ENCODE results near the gene TRMT10B. TPM values are rescaled to one million over a fixed set of nuclear protein-coding genes. Genes with fewer than 3 reads are reported as not detected.
"Not testable (repeated sequence)": the region's sequence is repeated elsewhere in the genome, so short reads cannot be mapped to it uniquely, and the experiment has no call there.

The TRMT10B gene
- total RNA-seq, 1 donor from 2014 or later: 12.1 TPM

DNA sequence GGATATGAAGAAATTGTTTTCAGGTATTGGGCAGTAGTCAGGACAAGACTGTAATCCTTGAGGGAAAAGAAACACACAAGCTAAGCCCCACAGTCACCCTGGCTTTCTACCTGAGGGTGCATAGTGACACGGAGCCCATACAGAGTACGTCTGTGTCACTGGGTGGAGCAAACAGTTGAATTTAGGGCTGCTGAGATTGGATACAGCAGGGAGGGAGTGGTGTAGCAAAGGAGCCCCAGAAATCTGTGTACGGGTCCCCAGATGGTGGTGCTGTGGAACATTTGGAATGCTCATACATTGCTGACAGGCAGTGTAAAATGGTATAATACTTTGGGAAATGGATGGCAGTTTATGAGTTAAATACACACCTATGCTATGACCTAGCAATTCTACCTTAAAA, 5.1 kb downstream of the TRMT10B start:
- no peak for DNase-seq (ENCODE audit: low spot score)
- no peak overlapping the region for H3K27ac Mint-ChIP-seq
- peaks cover 13% of the 10 kb centered on the region for H3K4me1 Mint-ChIP-seq (ENCODE audit: low read depth)
- H3K9me3 Mint-ChIP-seq: no peaks in the 10 kb centered on the region
- H3K4me3 Mint-ChIP-seq (ENCODE audit: low read depth): no peak overlapping the region
- peaks cover 34% of the 10 kb centered on the region for H3K36me3 Mint-ChIP-seq (ENCODE audit: low read depth)
- H3K27me3 Mint-ChIP-seq (ENCODE audit: low read depth): no peaks in the 10 kb centered on the region
- intact Hi-C loops (cut with micrococcal nuclease): no loop called here

DNA sequence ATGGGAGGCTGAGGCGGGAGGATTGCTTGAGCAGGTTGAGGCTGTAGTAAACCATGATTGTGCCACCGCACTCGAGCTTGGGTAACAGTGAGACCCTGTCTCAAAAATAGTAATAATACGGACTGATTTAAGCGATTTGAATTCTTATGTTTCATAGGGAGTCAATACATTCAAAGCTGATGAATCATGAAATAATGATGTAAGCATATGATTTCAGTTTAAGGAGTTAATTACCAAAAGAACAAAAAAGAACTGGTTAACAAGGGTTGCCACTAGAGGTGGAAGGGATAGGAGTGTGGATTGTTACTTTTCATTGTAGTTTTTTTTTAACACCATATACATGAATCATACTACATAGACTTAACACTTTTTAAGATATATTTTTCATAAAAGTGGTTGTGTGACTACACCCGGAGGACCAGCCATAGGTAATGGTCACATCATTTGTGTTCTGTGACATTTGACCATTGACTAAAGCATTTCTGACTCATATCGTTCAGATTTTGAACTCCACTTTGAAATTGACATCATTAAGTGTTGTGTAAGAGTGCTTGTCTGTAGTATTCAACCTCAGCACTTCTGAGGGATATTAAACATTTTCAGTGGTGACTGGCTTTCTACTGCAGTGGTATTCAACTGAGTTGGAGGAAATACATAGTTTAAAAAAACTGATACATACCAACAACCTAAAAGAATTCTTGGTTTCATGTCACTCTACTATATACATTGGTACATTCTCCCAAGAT, 7.0 kb downstream of the TRMT10B start:
- Mint-ChIP-seq H3K9me3 (no peaks in the 10 kb centered on the region), H3K27me3 (ENCODE audit: low read depth) (no peaks in the 10 kb centered on the region), H3K4me1 (ENCODE audit: low read depth) (no peaks in the 10 kb centered on the region), H3K36me3 (ENCODE audit: low read depth) (peaks cover 40% of the 10 kb centered on the region), H3K4me3 (ENCODE audit: low read depth) (no peak overlapping the region), H3K27ac (no peak overlapping the region)
- DNase-seq (ENCODE audit: low spot score): no peak
- intact Hi-C loops (cut with micrococcal nuclease): no loop called here

- H3K27ac Mint-ChIP-seq: no peak overlapping the region
- intact Hi-C loops (cut with micrococcal nuclease): no loop called here
- no peaks in the 10 kb centered on the region for H3K27me3 Mint-ChIP-seq (ENCODE audit: low read depth)
- H3K36me3 Mint-ChIP-seq (ENCODE audit: low read depth): peaks cover 44% of the 10 kb centered on the region
- H3K9me3 Mint-ChIP-seq: no peaks in the 10 kb centered on the region
- H3K4me1 Mint-ChIP-seq (ENCODE audit: low read depth): no peaks in the 10 kb centered on the region
- no peak overlapping the region for H3K4me3 Mint-ChIP-seq (ENCODE audit: low read depth)
- DNase-seq (ENCODE audit: low spot score): no peak
Measured at GRCh38 chr9:37761511-37761910, 7.9 kb downstream of the TRMT10B start.

GRCh38 chr9:37765263-37765662, 11.7 kb downstream of the TRMT10B start:
- H3K9me3 Mint-ChIP-seq; H3K4me3 Mint-ChIP-seq (ENCODE audit: low read depth); H3K4me1 Mint-ChIP-seq (ENCODE audit: low read depth); H3K27ac Mint-ChIP-seq; intact Hi-C loops (cut with micrococcal nuclease); DNase-seq (ENCODE audit: low spot score); H3K27me3 Mint-ChIP-seq (ENCODE audit: low read depth): not testable (repeated sequence)
- H3K36me3 Mint-ChIP-seq (ENCODE audit: low read depth): peaks cover 61% of the 10 kb centered on the region

DNA sequence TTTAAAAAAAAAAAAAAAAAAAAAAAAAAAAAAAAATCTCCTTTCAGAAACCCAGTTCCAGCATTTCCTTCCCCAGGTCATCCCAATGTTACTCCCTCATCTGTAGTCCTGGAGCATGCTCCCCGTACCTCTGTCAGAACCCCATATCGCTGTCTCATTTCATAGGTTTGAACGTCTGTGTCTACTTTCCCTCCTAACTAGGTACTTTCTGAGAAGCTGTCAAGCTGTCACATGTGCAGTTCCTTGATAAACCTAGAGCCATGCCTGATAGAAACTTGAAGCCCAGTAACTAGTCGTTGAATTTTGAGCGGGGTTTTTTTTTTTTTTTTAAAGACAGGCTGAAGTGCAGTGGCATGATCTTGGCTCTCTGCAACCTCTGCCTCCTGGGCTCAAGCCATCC, 15.7 kb downstream of the TRMT10B start:
- Mint-ChIP-seq H3K27me3 (ENCODE audit: low read depth) (no peaks in the 10 kb centered on the region), H3K27ac (no peak overlapping the region), H3K9me3 (no peaks in the 10 kb centered on the region), H3K36me3 (ENCODE audit: low read depth) (peaks cover 67% of the 10 kb centered on the region), H3K4me1 (ENCODE audit: low read depth) (no peaks in the 10 kb centered on the region), H3K4me3 (ENCODE audit: low read depth) (no peak overlapping the region)
- intact Hi-C loops (cut with micrococcal nuclease): no loop called here
- no peak for DNase-seq (ENCODE audit: low spot score)

DNA sequence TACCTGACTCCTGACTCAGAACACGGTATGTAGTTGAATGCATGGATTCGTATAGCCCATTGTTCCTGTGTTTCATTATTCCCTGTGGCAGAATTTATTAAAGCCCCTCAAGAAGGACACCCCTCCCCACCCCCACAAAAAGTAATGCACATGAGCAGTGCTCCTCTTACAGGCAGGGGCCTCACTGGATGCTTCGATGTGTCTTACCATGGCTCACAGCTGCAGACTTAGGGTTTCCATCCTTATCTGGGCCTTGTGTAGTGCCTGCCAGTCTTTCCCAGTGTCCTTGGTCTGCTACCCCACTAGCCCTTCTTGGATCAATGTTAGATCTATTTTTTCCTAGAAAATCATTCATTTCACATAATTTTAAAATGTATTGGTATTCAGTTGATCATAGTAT, 16.4 kb downstream of the TRMT10B start:
- Mint-ChIP-seq H3K4me3 (ENCODE audit: low read depth) (no peak overlapping the region), H3K9me3 (no peaks in the 10 kb centered on the region), H3K4me1 (ENCODE audit: low read depth) (no peaks in the 10 kb centered on the region), H3K36me3 (ENCODE audit: low read depth) (peaks cover 66% of the 10 kb centered on the region), H3K27ac (no peak overlapping the region), H3K27me3 (ENCODE audit: low read depth) (no peaks in the 10 kb centered on the region)
- no peak for DNase-seq (ENCODE audit: low spot score)
- intact Hi-C loops (cut with micrococcal nuclease): no loop called here

DNA sequence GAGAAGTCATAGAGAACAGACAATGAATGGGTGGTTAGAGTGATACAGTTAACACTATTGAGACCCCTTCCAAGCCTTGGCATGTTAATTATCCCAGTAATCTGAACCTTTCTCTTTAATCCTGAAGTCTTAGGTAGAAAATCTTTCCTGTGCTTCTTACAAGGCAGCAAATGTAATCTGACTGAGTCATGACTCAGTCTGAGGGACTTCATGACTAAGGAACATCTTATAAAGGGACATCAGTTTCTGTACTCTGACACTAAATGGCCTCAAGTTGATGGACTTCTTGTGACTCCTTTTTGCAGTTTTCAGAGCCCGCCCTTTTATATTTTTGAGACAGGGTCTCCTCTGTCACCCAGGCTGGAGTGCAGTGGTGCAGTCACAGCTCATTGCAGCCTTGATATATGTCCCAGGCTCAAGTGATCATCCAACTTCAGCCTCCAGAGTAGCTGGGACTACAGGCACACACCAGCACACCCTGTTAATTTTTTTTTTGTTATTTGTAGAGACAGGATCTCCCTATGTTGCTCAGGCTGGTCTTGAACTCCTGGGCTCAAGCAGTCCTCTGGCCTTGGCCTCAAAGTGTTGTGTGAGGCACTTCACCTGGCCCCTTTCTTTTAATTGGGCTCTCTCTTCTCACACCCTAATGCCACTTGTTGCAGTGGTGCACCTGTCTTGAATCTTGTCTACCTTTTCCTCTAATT, 21.8 kb downstream of the TRMT10B start:
- no peak for DNase-seq (ENCODE audit: low spot score)
- Mint-ChIP-seq H3K27me3 (ENCODE audit: low read depth) (no peaks in the 10 kb centered on the region), H3K4me3 (ENCODE audit: low read depth) (no peak overlapping the region), H3K4me1 (ENCODE audit: low read depth) (no peaks in the 10 kb centered on the region), H3K27ac (no peak overlapping the region), H3K36me3 (ENCODE audit: low read depth) (peaks cover 70% of the 10 kb centered on the region), H3K9me3 (no peaks in the 10 kb centered on the region)
- intact Hi-C loops (cut with micrococcal nuclease): no loop called here

- Mint-ChIP-seq H3K4me1 (ENCODE audit: low read depth) (no peaks in the 10 kb centered on the region), H3K36me3 (ENCODE audit: low read depth) (peaks cover 74% of the 10 kb centered on the region), H3K27me3 (ENCODE audit: low read depth) (no peaks in the 10 kb centered on the region), H3K9me3 (no peaks in the 10 kb centered on the region), H3K4me3 (ENCODE audit: low read depth) (no peak overlapping the region), H3K27ac (no peak overlapping the region)
- no peak for DNase-seq (ENCODE audit: low spot score)
- intact Hi-C loops (cut with micrococcal nuclease): no loop called here
Measured at GRCh38 chr9:37776328-37776727, 22.7 kb downstream of the TRMT10B start.

- no peak overlapping the region for H3K4me3 Mint-ChIP-seq (ENCODE audit: low read depth)
- intact Hi-C loops (cut with micrococcal nuclease): no loop called here
- no peaks in the 10 kb centered on the region for H3K27me3 Mint-ChIP-seq (ENCODE audit: low read depth)
- H3K4me1 Mint-ChIP-seq (ENCODE audit: low read depth): peaks cover 18% of the 10 kb centered on the region
- H3K27ac Mint-ChIP-seq: no peak overlapping the region
- H3K9me3 Mint-ChIP-seq: no peaks in the 10 kb centered on the region
- DNase-seq (ENCODE audit: low spot score): no peak
- peaks cover 80% of the 10 kb centered on the region for H3K36me3 Mint-ChIP-seq (ENCODE audit: low read depth)
Measured at GRCh38 chr9:37778534-37778933, 24.9 kb downstream of the TRMT10B start.

- intact Hi-C loops (cut with micrococcal nuclease): loop anchor here (2.0 to 10.0 kb wide), 2 partner anchors 31 to 319 kb away; partner anchors contain the start of genes TRMT10B and ZBTB5
- Mint-ChIP-seq H3K36me3 (ENCODE audit: low read depth) (peaks cover 50% of the 10 kb centered on the region), H3K27me3 (ENCODE audit: low read depth) (no peaks in the 10 kb centered on the region), H3K9me3 (no peaks in the 10 kb centered on the region), H3K27ac (peak overlapping the region; percentile 96), H3K4me3 (ENCODE audit: low read depth) (peak overlapping the region; percentile 98), H3K4me1 (ENCODE audit: low read depth) (peaks cover 29% of the 10 kb centered on the region)
- DNase-seq (ENCODE audit: low spot score): no peak
Measured at GRCh38 chr9:37784291-37784615, 30.6 kb downstream of the TRMT10B start.

- peak within 1 kb of the TSS; percentile 98 for H3K4me3 Mint-ChIP-seq (ENCODE audit: low read depth)
- intact Hi-C loops (cut with micrococcal nuclease): loop anchor here (1.0 to 10.0 kb wide), 3 partner anchors 15 to 320 kb away; partner anchors contain the start of genes DCAF10, TRMT10B and ZBTB5
- H3K36me3 Mint-ChIP-seq (ENCODE audit: low read depth): peaks cover 44% of the 10 kb centered on the region
- peak within 1 kb of the TSS; percentile 96 for H3K27ac Mint-ChIP-seq
- no peaks in the 10 kb centered on the region for H3K9me3 Mint-ChIP-seq
- H3K4me1 Mint-ChIP-seq (ENCODE audit: low read depth): peaks cover 29% of the 10 kb centered on the region
- no peaks in the 10 kb centered on the region for H3K27me3 Mint-ChIP-seq (ENCODE audit: low read depth)
- peak; percentile 85 for DNase-seq (ENCODE audit: low spot score)
Measured at GRCh38 chr9:37784616-37785483, 31.2 kb downstream of the TRMT10B start, which contains the start of gene EXOSC3. TSS of gene EXOSC3 (minus strand) at chr9:37785064. CDS start at chr9:37785044, 20 bp downstream.

- Mint-ChIP-seq H3K4me3 (ENCODE audit: low read depth) (no peak overlapping the region), H3K36me3 (ENCODE audit: low read depth) (peaks cover 24% of the 10 kb centered on the region), H3K27ac (no peak overlapping the region), H3K27me3 (ENCODE audit: low read depth) (no peaks in the 10 kb centered on the region), H3K9me3 (no peaks in the 10 kb centered on the region), H3K4me1 (ENCODE audit: low read depth) (peaks cover 26% of the 10 kb centered on the region)
- intact Hi-C loops (cut with micrococcal nuclease): loop anchor here (10.0 kb wide), 1 partner anchor 322 kb away; the partner anchor contains the start of gene ZBTB5
- DNase-seq (ENCODE audit: low spot score): no peak
Measured at GRCh38 chr9:37787059-37787458, 33.5 kb downstream of the TRMT10B start.

Measured in activated T-helper 2 cell treated with anti-CD3 and anti-CD28 coated beads, Interferon-gamma antibody, Interleukin-2, Interleukin-4, amounts not matched to agents 10 μg/mL and 5 μg/mL and 100 μg/mL, durations not matched to agents 14 hours and 24 hours and 36 hours (primary cell).